Kidney capillary endothelial cell (primary cell): ENCODE data around the gene FGF14.

ENCODE experiments used
- DNase-seq: peaks from one replicate; pipeline ENCODE4 v3.0.0-alpha.2; 2018; ENCODE audit warnings: low spot score

FGF14 gene

DNA sequence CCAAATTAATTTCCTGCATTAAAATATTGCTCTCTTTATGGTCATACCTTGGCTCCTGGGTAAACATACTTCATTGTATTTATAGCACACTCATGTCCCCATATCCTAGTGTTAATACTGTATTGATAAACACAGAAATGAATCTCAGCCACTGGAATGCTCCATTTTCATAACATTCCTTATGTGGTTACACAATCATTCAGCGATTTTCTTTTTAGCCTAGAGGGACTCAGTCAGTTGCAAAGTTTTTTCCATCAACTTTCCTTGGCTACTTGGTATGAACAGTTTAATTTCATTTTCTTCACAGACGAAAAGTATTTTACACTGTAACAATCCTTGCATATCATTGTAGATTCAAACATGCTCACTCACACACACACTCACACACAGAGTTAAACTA is 471.5 kb downstream of the FGF14 start:
- no peak for DNase-seq

DNA sequence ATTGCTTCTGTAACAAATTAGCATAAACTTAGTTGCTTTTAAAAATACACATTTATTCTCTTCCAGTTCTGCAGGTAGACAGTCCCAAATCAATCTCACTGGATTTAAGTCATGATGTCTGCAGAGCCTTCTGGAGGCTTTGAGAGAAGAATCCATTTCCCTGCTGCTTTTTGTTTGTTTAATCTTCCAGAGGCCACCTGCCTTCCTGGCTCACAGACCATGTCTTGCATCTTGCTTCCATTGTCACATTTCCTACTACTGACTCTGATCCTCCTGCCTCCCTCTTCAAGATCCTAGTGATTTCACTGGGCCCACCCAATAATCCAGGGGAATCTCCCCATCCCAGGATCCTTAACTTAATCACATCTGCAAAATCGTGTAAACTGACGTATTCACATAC is 476.1 kb downstream of the FGF14 start:
- DNase-seq, result no peak

- no peak for DNase-seq
These were observed 482.2 kb downstream of the FGF14 start for GRCh38 chr13:101919541-101920181.

DNA sequence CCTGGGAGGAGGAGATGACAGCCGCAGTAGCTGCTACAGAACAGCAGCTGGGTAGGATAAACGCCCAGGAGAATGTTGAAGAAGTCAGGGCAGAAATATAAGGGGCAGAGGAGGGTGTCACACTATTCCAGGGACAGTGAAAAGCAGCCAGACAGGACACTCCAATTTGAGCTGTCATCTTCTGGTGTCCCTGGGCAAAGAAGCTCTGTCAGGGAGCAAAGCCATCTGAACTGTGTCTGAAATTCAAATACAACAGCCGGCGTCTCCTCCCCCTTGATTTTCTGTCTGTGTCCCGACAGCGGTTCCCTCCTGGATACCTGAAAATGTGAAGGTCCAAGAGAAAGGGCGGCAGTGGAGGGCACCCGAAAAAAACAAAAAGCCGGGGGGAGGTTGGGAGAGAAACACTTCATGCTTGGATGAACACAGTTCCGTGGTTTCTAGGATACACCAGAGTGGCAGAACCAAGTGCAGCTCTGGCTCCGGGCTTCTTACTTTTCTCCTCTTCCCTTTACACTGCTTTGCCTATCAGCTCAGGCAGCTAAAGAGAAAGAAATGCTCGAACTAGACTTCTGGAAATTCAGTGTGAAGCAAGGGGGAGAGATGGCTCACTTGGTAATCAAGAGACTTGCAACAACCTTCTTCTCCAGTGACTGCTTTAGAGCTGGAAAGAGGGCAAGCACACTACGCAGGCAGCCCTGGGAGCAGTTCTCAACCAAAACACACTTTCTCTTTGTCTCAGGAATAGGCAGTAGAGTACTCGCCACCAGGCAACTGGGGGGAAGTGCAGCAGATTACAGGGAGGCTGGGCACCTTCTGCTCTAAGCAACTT is 483.8 kb downstream of the FGF14 start:
- DNase-seq, result no peak

- no peak for DNase-seq
These were observed 484.4 kb downstream of the FGF14 start for GRCh38 chr13:101917475-101917810.

GRCh38 chr13:101916775-101917474 is 484.9 kb downstream of the FGF14 start:
- no peak for DNase-seq

- no peak for DNase-seq
These were observed 485.6 kb downstream of the FGF14 start for GRCh38 chr13:101916108-101916774.

DNA sequence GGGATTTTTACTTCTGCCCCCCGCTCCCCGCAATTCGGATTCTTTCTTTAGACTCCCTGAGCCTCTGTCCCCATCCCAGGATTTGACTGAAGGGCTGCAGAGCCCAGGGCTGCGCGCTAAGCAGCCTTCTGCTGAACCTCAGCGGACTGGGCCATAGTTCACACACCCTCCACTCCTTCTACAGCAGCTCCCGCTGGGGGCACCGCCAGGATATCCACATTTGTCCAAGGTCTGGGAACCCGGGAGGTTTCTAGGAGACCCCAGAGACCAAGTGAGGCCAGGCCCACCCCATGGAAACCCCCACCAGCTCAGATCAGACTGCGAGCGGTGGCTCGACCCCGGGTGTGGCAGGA is 486.1 kb downstream of the FGF14 start:
- no peak for DNase-seq

GRCh38 chr13:101915331-101915730 is 486.5 kb downstream of the FGF14 start:
- DNase-seq, result no peak

- no peak for DNase-seq
These were observed 490.1 kb downstream of the FGF14 start for GRCh38 chr13:101911752-101912151.

DNA sequence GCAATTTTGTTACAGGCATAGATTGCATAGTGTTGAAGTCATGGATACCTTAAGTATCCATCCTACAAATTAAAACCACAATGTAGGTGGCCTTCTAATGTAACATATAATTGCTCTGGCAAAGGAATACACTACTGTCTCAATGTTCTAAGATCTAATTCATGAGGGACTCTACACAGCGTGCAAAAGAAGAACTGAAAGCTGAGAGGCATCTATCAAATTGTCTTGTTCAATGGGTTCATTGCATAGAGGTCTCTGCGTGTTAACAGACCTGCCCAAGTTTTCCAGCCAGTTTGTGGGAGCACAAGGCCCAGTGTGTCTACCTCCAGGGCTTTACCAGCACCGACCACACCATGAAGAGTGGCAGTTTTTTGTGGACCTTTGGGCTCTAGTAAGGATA is 498.0 kb downstream of the FGF14 start:
- DNase-seq, result no peak

DNA sequence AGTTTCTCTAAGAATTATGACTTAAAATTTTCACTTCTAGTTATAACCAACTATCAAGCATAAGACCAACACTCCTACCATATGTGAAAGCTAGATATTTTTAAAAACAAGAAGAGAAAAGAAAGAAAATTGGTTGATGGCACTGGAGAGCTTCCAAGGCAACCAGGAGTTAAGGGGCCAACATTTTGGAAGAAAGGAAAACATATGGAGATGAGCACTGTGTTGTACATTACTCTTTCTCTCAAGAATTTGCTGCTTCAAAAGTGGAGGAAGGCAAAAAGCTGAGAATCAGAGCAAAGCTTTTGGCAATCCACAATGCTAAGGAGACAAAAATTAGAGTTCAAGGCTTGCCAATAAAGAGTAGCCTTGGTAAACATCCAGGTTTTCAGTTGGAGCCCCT is 503.2 kb downstream of the FGF14 start:
- no peak for DNase-seq

- DNase-seq, result no peak
These were observed 505.3 kb downstream of the FGF14 start for GRCh38 chr13:101896541-101896940.

GRCh38 chr13:101893021-101893420 is 508.8 kb downstream of the FGF14 start:
- no peak for DNase-seq

- no peak for DNase-seq
These were observed 509.6 kb downstream of the FGF14 start for GRCh38 chr13:101892296-101892695.

DNA sequence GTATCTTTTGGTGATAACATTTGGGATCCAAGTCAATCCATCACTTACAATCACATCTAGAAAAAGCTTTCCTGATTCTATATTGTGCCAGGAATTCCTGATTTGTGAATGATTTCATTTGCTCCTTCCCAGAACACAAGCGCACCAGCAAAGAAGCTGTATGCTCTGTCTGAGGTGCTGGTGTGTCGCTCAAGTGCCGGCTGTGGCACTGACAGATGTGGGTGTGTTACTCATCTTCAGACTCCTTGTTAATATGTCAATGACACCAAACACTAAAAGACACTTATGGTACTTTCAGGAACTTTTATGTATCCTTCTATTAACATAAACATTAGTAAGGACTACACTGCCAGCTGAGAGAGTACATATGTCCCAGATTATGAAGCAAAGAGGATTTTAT is 520.3 kb downstream of the FGF14 start:
- no peak for DNase-seq

GRCh38 chr13:101880581-101880980 is 521.3 kb downstream of the FGF14 start:
- no peak for DNase-seq

- no peak for DNase-seq
These were observed 524.9 kb downstream of the FGF14 start for GRCh38 chr13:101876951-101877350.

DNA sequence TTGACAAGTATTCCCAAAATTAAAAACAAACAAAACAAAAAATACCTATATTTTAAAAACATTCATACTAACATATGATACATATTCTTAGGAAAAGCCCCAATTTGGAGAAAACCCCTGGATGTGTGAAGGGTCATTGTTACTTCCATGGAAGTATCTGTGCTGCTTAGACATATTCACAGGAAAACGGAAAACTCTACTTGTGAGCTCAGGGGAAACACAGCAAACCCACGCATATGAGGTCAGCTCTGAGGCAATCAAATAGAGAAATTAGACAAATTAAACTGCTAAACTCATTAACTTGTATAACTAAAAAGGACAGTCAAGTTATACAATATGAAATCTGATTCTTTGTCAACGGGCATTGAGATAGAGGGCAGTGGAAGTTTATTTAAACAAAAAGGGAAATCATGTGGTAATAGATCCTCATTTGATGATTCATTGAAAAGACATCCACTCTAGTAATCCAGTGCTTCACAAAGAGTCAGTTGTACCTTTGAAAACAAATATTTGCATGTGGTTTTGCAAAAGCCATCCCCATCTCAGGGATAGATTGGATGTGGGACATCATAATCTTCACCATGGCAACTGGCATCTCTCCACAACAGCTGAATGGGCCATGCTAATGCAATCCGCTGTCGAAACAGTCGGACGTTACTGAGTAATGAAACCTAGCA is 526.0 kb downstream of the FGF14 start:
- no peak for DNase-seq

GRCh38 chr13:101875091-101875490 is 526.8 kb downstream of the FGF14 start:
- no peak for DNase-seq

DNA sequence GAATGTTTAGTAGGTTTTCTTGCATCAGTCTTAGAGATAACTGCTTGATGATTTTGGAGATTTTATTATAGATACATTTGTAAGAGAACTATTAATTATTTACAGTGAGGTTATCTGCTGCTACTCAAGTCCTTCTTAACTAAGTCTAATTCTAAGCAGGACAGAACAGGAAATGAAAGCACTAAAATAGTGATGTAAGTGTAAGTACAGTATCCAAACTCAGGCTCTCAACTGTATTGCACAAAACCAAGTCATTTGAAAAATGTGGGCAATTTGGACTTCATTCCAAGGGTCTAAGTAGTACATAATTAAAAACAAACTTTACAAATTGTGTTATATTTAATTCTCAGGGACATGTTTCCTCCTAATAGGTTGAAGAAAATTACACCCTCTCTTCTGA is 532.3 kb downstream of the FGF14 start:
- no peak for DNase-seq
